COR-L47 (cell line): Measurements from ENCODE around the gene ACVR1.
"Not testable (repeated sequence)": the region's sequence is repeated elsewhere in the genome, so short reads cannot be mapped to it uniquely, and the experiment has no call there.

Experiments
- DNase-seq: peaks from one replicate; lab custom pipeline; 2025; lab: John Stamatoyannopoulos, UW

ACVR1 gene

DNA sequence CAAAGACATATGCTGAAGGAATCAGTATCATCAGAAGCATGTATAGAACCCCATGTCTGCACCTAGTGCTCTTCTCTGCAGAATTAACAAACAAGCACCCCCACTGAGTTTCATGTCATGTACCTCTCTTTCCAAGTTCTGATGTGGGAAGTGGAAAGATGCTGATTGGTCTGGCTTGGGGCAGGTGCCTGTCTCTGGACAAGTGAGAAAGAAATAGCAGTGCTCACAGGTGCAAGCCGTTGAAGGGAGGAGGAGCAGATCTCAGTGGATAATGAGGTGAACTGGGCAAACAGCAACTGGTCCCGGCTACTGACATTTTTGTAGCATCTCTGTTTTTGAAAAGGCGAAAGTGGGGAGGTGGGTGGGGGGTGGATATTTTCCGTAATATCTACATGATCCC is 17.5 kb upstream of the ACVR1 start:
- DNase-seq = no peak

DNA sequence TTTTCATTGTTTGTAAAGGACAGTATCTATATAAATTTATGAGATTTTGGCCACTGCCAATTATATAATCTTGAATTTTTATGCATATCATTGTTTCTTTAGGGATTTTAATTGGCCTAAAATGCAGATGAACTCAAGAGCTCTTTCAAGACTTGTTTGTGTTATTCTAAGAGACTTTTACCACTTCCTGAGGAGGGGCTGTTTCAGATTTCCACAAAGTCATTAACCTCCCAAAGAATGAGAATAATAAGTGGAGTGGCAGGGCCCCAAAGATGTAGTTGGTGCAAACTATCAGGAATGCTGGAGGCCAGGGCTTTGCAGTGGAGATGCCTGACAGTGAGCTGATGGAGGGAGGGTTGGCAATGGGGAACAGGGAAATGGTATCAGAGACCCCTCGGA is 15.5 kb upstream of the ACVR1 start:
- DNase-seq = no peak

DNA sequence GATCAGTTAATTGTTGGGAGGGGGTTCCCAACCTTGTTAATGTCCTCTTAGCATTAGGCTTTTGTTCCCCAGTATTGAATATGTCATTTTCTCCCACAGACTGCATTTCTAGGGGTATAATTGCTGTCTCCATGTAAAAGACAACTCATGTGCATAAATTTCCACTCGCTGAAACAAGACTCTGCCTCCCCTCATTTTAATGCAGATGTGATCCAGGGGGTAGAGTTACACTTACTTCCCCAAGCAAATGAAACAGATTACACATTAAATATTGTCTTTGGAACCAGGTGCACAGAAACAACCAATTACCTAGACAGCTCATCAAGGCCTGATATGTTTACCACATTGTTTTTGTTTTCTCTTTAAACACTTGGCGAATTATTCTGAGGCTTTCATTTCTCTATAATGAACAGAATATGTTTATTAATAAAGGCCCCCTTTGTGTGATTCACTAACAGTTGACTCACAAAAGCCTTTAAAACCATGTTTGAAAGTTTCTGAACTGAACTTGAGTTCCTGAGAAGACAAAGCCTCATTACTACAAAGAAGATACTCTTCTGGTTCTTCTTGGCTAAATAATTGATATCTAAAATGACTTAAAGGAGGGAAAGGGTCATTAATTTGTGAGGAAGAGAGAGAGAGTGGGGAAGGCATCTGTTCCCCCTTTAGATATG is 15.0 kb upstream of the ACVR1 start:
- peak; percentile 52 for DNase-seq

DNA sequence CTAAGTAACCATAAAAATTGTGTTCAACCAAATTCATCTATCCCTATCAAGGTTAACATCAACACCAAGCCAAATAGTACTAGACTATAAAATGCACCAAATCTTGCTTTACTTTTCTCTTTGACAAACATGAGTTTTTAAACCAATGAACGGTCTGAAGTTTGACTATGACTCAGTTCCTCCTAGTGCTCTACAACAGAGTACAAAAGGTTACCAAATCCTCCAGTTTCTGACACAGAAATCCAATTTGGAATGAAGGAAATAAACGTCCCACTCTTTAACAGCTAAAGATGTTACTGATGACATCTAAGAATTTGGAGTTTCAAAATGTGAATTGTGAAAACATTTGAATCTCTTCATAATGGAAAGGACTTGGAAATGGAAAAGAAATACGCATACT is 11.8 kb upstream of the ACVR1 start:
- no peak for DNase-seq

DNA sequence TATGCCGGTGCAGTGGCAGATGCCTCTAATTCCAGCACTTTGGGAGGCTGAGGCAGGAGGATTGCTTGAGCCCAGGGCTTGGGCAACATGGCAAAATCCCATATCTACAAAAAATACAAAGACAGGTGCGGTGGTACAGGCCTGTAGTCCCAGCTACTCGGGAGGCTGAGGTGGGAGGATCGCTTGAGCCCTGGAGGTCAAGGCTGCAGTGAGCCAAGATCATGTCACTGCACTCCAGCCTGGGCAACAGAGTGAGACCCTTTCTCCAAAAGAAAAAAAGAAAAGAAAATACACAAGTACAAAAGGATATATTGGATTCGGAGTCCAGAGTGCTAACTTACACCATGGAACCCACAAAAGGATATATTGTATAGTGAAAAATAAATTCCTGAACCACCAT is 8.4 kb upstream of the ACVR1 start:
- not testable (repeated sequence) for DNase-seq

DNA sequence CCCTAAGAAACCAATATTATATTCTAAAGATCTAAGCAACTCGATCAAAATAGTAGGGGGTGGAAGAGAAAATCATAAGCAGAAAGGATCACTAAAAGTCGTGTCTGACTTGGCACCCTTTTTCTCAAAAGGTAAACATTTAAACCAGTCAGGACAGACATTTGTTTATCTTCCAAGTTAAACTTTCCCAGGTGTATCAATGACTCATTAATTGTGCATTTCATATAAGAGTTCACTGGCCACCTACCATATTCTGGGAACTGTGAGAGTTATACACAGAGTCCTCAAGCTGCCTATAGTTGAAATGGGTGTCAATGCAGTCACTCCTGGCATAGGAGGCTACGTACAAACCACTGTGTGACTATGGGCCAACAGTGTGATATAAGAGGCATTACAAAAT is 4.8 kb upstream of the ACVR1 start:
- DNase-seq = no peak

DNA sequence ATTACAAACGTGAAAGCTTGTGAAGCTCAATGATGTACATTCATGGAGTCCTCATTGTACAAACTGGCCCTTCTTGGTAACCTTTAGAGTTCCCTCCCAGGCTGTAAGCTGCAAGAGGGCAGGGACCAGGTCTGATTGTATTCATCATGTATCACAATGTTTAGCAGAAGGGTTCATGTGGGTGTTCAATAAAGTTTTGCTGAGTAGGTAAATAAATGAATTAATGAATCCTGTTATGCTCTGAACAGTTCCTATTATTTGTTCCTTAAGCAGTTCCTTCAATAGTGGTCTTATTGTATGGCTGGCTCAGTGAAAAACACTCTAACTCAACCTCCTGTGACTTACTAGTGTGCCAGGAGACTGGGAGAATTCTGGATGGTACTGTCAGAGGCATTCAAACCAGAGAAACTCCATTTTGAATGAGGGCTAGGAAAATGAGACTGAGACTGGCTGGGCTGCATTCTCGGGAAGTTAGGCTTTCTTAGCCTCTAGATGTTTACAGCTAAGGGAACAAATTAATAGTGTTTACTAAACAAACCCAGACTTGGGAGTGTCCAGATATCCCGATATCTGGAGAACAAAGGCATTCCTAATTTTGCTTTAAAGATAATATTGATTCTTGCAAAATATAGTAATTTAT is 1.8 kb upstream of the ACVR1 start:
- no peak for DNase-seq

DNA sequence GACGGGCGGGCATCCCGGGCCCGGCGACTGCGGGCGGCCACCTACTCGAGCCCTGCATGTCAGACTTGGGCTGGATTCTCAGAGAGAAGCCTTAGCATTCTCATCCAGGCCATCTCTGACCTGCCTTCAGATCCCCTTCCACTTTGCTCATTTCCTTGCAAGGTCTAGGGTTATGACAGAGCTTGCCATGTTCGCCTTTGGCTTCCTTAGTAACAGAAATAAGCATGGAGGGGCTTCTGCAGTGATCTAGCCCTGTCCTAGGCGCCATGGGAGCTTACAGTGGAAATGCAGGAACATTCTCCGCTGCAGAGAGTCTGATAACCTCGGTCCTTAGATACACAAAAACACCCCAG is 632 bp upstream of the ACVR1 start:
- DNase-seq = no peak

DNA sequence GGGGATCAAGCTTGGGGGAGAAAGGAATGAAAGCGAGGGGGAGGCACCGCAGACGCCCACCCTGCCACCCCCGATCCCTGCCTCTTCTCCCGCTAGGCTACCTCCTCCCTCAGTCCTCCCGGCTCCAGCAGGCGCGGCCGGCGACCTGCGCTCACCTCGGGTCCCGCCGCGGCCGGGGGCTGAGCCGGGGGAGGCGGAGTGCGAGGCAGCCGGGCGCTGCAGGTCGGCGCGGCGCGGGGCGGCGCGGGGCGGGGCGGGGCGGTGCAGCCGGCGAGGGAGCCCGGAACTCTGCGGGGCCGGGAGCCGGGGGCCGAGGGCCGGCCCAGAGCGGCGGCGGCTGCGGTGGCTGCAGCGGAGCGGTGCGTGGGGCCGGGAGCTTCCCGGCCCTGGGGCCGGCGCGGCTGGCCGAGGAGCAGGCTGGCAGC is 477 bp downstream of the ACVR1 start:
- DNase-seq = no peak

DNA sequence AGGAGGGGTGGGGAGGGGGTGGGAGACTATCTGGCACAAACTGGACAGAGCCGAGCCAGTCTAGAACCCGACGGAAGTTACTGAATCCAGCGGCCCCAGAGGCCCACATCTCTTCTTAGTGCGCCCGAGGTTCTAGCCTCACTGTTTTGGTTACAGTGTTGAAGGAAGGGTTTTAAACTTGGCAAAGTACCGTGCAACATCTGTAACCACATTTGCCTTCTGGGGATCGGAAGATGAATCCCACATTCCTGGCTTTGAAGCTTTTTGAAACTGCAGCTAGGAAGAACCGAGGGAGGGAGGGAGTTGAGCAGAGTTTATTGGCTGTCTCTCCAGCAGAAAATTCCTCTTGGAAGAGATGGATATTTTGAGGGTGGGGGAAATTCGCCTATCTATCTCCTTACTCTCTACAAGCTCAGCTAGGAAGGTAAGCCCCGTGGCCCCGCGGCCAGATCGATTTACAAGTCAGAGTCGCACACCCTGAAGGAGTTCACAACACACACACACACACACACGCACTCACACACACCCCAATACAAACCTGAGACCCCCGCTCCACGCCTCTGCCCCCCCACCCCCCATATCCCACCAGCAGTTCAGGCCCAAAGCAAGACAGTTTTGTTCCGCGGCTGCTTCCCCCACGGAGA is 1.0 kb downstream of the ACVR1 start:
- DNase-seq = no peak

DNA sequence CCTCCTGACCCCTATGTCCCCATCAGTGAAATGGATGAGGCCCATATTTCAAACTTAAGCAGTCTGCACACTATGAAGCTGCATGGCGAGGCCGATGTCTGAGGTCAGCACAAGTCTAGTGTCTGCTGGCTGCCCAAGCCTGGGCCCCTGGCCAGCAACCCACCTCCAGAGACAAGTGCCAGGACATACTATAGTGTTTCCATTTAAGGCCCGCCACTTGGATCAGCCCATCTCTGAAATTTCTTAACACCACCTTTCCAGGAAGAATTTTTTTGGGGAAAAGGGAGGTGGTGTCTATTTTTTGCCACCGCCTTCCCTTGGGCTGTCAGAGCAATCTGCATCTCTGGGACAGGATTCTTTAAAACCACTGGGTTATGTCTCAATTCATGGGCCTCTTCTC is 1.8 kb downstream of the ACVR1 start:
- DNase-seq = no peak

DNA sequence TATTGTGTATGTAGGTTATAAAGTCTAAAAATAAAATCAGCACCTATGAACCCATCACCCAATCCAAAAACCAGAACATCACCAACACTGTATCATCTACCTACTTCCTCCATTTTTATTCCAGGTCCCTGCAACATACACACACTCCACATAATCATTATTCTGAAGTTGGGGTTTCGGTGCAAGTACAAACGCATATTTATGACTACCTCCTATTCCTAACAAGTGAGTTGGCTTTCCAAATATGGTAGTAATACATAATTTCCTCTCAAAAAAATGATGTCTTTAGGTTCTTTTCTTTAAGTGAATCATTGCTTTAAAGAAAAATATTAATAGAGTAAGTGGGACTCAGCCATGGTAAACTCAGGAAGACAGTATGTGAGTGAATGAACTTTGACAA is 3.3 kb downstream of the ACVR1 start:
- DNase-seq = no peak

DNA sequence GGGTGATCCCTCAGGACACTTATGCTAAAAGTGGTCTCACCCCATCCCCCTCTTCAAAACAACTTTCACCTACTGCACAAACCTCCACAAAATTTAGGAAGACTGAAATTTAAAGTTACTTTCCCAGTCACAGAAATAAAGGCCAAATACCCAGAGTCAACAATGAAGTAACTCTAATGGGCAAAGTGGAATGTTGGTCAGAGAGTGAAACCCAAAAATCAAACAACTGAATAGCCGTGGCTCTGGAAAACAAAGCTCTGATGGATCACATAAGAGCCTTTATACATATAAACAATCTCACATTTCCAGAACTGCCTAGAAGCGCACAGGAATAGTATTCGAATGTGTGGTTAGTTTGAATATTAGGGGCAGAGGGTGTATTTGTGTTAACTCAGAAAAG is 4.7 kb downstream of the ACVR1 start:
- DNase-seq = no peak

DNA sequence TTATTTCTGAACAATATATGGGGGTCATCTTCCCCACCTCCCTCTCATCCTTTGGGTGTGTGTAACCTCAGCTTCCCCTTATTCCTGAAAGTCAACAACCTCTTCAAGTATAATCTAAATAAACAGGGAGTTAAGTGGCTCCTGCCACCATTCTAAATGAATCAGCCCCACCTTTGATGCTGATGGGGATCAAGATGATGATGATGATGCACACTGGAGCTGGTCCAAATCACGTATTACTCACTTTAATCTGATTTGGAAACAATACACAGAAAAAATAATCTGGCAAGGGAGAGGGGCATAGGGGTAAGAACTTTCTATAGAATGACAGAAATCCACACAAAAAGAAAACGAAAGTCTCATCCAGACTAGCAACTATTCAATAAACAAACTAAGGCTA is 7.1 kb downstream of the ACVR1 start:
- no peak for DNase-seq

DNA sequence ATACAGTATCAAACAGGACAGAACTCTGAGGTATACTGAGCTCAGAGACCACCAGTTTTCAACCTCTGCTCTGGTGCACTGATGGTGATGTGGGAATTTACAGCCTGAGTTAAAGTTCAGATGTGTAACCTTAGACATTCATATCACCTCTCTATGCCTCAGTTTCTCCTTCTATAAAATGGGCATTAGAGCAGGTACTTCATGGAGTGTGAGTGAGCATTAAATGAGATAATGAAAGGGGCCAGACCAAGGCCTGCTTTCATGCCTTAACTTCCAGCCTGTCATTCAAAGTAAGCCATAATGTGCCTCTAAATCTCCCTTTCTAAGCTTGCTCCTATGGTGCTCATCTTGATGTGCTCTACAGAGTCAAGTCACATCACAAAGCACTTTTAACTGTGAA is 8.4 kb downstream of the ACVR1 start:
- DNase-seq = no peak

DNA sequence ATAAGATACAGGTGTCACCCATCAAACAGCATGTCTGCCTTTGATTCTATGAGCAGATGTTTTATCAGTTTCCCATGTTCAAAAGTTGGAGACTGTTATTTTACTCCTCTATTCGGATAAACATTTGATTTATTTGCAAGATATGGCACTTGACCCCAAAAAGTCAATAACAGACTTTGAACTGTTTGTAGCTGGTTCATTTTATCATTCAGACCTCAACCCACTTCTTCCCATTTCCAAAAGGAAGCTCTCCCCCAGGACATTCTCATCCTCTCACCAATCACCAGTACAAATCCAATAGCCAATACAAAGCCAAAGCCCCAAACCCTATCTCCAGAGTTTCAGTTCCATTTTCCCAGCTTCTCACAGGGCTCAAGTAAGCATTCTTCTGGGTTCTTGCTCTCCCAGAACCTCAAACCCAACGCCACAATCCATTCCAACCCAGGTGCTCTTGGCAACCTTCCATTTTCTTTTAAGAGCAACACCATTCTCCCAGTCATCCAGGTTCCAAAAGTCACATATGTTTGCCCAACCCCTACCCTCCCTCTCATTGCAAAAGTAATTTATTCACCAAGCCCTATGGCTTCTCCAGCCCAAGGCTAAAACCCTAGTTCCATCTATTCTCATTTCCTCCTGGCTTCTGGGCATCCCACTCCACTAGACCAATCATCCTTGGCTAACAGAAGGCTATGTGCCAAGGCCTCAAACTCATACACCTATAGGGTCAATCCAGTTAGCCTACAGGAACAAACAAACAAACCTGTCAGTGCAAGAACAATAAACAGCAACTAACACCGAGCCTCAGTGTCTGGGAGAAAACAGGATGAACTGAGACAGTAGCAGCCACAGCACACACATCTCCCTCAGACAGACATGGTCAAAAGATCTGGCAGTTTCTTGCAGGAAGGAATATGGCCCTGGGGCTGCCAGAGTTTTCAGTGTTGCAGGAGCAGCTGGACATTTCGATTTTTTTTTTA is 9.2 kb downstream of the ACVR1 start:
- no peak for DNase-seq

DNA sequence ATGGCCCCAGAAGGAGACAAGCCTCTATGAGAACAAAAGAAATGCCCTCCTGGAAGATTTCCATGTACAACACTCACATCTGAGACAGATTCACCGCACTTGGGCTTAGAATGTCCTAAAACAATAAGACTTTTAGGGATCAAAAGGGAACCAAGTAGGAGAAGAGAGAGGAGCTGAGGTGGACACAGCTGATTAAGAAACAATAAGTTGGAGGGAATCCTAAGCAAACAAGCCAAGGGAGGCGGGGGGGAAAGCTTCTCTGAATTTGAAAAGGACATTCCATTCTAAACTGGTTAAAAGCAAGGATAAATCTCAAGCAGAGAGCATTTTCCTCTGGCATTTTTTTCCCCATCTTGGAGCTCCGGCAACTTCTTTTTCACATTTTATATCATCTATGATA is 9.9 kb downstream of the ACVR1 start:
- no peak for DNase-seq

DNA sequence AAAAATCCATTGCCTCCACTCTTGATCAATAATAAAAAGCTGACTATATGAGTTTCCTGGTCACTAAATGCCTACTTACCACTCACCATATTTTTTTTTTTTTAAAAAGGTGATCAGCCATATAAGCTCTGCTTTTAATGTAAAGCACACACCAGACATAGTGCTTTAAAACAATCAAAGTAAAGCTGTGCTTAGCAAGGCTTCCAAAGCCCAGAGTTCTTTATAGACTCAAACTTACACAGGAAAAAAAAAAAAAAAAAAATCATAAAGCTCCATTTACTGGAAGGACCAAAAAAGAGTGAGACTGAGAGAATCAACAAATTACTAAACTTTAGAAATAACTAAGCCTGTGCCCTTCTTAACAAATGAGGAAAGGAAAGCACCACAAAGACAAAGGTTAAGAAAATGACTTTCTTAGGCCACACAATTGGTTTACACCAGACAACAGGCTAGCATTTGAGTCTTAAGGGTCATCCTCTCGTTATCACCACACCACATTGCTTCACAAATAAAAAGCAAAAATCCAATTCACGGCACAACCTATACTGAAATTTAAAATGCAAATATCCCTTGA is 11.2 kb downstream of the ACVR1 start:
- no peak for DNase-seq

DNA sequence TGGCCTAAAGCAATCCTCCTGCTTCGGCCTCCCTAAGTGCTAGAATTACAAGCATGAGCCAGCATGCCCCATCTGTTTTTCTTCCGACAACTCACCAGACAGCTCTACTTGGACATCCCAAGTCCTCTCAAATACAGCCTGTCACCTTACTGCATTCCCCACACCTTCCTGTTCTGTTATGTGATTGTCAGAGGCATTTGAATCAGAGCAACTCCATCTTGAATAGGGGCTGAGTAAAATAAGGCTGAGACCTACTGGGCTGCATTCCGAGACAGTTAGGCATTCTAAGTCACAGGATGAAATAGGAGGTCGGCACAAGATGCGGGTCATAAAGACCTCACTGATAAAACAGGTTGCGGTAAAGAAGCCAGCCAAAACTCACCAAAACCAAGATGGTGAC is 17.3 kb downstream of the ACVR1 start:
- no peak for DNase-seq

DNA sequence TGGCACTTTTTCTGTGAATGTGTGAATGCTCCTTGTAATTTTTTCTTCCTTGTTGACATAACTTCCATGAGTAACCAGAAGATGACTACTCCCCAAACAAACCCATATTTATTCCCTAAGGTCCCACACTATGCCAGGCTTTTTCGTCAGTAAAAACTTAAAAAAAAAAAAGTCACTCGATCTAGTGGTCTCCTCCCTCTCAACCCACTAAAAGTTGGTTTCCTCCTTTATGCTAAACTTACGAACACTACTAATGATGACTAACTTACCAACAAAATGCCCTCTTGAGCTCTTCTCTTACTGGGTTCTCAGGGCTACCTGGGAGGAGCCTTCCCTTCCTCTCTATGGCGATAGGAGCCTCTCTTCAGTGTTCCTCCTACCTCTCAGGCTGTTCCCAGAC is 18.2 kb downstream of the ACVR1 start:
- DNase-seq = no peak

DNA sequence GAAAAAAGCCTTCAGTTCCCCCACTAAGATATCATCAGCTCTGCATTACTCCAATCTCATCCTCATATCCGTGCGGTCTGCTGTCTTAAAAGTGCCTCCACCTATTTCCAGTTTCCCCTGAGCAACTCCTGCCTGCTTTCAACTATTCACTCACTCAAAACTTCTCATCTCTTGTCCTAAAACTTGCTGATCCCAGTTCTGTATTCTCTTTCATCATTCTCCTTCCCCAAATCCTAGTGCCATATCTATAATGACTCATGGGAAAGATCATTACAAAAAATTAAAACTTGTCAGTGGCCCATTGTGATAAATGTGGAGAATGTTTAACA is 20.0 kb downstream of the ACVR1 start:
- DNase-seq = no peak

DNA sequence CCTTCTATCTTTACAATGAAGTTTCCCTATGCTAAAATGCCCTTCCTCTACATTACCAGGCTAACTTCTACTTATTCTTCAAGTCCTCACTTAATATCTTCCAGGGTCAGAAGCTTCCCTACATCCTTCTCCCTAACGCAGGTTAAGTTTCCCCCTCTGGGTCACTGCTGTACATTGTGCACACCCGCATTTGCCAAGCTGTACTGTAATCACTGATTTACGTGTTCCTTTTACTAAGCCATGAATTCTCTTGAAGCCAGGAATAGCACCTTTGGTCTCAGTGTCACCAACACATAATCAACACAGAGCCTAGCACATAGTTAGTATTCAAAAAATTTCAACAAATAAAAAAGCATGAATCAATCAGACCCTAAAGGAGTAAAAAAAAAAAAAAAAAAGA is 22.3 kb downstream of the ACVR1 start:
- DNase-seq = no peak
